Loucy (cell line): Measurements from ENCODE around the gene PRICKLE2.

Experiments
- CTCF ChIP-seq: fragments of 200-600 bp; sonication (generic); conservative IDR thresholded peaks from 2 replicates; pipeline ENCODE4 v1.5.1; 2014; ENCODE audit warnings: mild to moderate bottlenecking, antibody characterized with exemption, low read length
- EZH2phosphoT487 ChIP-seq: fragments of 200-600 bp; IDR thresholded peaks from 2 replicates; pipeline ENCODE4 v1.6.1; 2018; ENCODE audit warnings: antibody characterized with exemption, mild to moderate bottlenecking, moderate library complexity, borderline replicate concordance

- TF ChIP-seq CTCF (no peak), EZH2phosphoT487 (no peak)
These were observed 132.1 kb downstream of the PRICKLE2 start for GRCh38 chr3:64093211-64093610.
